ENCODE data around the gene F11R.
"Not testable (repeated sequence)": the region's sequence is repeated elsewhere in the genome, so short reads cannot be mapped to it uniquely, and the experiment has no call there.

Gene F11R

GRCh38 chr1:161009602-161010211, 11.2 kb downstream of the F11R start:
- DNase-seq: no peak

- no peak for DNase-seq
These were observed 12.0 kb downstream of the F11R start for GRCh38 chr1:161008869-161009510.

GRCh38 chr1:161007369-161007768, 13.6 kb downstream of the F11R start:
- no peak for DNase-seq

GRCh38 chr1:161006563-161006962, 14.4 kb downstream of the F11R start:
- no peak for DNase-seq

- no peak for DNase-seq
These were observed 19.4 kb downstream of the F11R start for GRCh38 chr1:161001525-161001924.

- DNase-seq: no peak
These were observed 20.0 kb downstream of the F11R start for GRCh38 chr1:161000736-161001480.

GRCh38 chr1:160999376-160999775, 21.6 kb downstream of the F11R start:
- DNase-seq: no peak

GRCh38 chr1:160997323-160998038, 23.5 kb downstream of the F11R start:
- peak; percentile 70 for DNase-seq

GRCh38 chr1:160996178-160996577, 24.8 kb downstream of the F11R start:
- peak; percentile 67 for DNase-seq

- DNase-seq: peak; percentile 50
These were observed 27.3 kb downstream of the F11R start for GRCh38 chr1:160993544-160994193.

- not testable (repeated sequence) for DNase-seq
These were observed 28.9 kb downstream of the F11R start for GRCh38 chr1:160992036-160992435.

GRCh38 chr1:160987359-160988050, 33.4 kb downstream of the F11R start:
- no peak for DNase-seq

GRCh38 chr1:160985723-160986122, 35.2 kb downstream of the F11R start:
- no peak for DNase-seq

- peak; percentile 33 for DNase-seq
These were observed 39.2 kb downstream of the F11R start for GRCh38 chr1:160981584-160982411.

GRCh38 chr1:160979286-160979685, 41.7 kb downstream of the F11R start:
- no peak for DNase-seq

GRCh38 chr1:160978510-160978927, 42.4 kb downstream of the F11R start:
- no peak for DNase-seq

- DNase-seq: no peak
These were observed 45.9 kb downstream of the F11R start for GRCh38 chr1:160975026-160975425.

GRCh38 chr1:160973491-160973890, 47.5 kb downstream of the F11R start:
- DNase-seq: no peak

- DNase-seq: no peak
These were observed 48.0 kb downstream of the F11R start for GRCh38 chr1:160972939-160973338.

GRCh38 chr1:160971618-160972056, 49.3 kb downstream of the F11R start:
- DNase-seq: no peak

- DNase-seq: no peak
These were observed 57.4 kb downstream of the F11R start for GRCh38 chr1:160963521-160963920.

All from inflammatory macrophage treated with lipopolysaccharide for 4 hours (primary cell).